Uterus (tissue), 2 donors: ENCODE data around the gene EXOC4.

ENCODE experiments used
- POLR2A ChIP-seq, 2 donors: fragments of 450-650 bp; IDR thresholded peaks; one replicate each; pipeline ENCODE4 v1.6.1; 2016; ENCODE audit warnings: antibody characterized with exemption in 2 of 2, mild to moderate bottlenecking in 1 of 2, moderate library complexity in 1 of 2
- TF ChIP-seq, protein P1 (sequence below), 4 experiments: fragments of 200-600 bp in 2 of 4; fragments of 450-650 bp in 2 of 4; sonication (generic) in 2 of 4; IDR thresholded peaks; one replicate each; pipeline ENCODE4 v1.5.1; 2016 to 2019; ENCODE audit warnings: antibody characterized with exemption in 4 of 4, mild to moderate bottlenecking in 2 of 4, moderate library complexity in 1 of 4

DNA sequence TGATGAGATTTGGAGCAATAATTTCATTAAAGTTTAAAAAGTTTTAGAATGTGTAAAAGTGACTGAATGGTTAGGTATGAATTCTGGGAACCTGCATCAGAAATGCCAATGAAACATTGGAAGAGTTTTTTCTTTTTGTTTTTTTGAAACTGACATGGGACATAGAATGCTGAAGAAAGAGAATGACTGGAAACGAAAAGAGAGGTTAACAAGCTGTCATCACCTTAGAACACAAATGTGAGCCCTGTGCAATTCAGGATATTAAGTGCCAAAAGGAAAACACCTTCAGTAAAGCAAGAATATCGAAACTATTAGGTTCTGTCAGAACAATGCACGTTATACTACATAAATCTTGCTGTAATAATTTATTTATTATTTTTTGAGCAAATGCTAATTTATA lies 12.6 kb upstream of the EXOC4 start:
- TF ChIP-seq, protein P1, sequence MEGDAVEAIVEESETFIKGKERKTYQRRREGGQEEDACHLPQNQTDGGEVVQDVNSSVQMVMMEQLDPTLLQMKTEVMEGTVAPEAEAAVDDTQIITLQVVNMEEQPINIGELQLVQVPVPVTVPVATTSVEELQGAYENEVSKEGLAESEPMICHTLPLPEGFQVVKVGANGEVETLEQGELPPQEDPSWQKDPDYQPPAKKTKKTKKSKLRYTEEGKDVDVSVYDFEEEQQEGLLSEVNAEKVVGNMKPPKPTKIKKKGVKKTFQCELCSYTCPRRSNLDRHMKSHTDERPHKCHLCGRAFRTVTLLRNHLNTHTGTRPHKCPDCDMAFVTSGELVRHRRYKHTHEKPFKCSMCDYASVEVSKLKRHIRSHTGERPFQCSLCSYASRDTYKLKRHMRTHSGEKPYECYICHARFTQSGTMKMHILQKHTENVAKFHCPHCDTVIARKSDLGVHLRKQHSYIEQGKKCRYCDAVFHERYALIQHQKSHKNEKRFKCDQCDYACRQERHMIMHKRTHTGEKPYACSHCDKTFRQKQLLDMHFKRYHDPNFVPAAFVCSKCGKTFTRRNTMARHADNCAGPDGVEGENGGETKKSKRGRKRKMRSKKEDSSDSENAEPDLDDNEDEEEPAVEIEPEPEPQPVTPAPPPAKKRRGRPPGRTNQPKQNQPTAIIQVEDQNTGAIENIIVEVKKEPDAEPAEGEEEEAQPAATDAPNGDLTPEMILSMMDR (IDR thresholded peaks at IDR 0.05), result no peak
- no peak for TF ChIP-seq POLR2A (IDR thresholded peaks at IDR 0.05)
